ENCODE data around the gene UPF2.
"Not testable (repeated sequence)": the region's sequence is repeated elsewhere in the genome, so short reads cannot be mapped to it uniquely, and the experiment has no call there.

The UPF2 gene

DNA sequence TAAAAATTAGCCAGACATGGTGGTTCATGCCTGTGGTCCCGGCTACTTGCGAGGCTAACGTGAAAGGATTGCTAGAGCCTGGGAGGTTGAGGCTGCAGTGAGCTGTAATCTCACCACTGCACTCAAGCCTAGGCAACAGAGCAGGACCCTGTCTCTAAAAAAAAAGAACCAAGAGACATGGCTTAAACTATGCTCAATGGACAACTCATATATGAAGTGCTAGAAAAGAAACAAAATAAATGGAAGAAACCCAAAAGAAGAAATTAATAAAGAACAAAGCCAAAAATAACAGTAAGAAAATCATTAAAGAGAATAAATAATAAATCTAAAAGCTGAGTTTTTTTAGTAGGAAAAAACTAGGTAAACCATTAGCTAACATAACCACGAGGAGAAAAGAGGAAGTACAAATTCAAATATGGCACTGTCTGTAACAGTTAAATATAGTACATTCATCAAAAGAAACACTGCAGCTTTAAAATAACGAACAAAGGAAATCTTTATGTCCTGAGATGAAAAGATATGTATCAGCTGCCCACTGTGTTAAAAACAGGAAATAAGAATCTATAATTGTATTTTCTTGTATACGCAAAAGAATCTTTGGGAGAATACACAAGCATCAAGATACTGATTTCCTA lies 48.7 kb downstream of the UPF2 start:
- no peak for TF ChIP-seq POLR2AphosphoS5 (IDR thresholded peaks at IDR 0.05; ENCODE audit: low read depth, low read length)
- no peak for TF ChIP-seq POLR2A (IDR thresholded peaks at IDR 0.05; ENCODE audit: low read depth, low read length)
- TF ChIP-seq TAF1 (IDR thresholded peaks at IDR 0.05; ENCODE audit: borderline replicate concordance, low read depth, low read length): no peak
- FAIRE-seq: peak; percentile 24
- no peak for DNase-seq (ENCODE audit: insufficient read length)

DNA sequence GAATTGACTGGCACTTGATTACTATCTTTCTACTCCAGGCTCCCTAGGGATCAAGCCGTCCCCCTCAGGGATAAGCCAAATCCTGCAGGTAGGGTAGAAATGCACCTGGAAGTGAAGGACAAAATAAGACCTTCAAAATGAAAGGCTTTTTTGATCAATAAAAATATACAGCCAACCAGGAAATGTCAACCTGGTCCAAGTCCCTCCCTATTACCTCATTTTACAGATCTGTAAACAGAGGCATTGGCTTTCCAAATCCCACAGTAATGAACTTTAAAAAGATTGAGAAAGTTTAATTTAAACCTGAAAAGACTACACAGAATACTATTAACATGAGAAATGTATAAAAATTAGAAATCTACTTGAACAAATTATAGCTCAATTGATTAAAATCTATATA lies 53.7 kb downstream of the UPF2 start:
- DNase-seq (ENCODE audit: insufficient read length) (no peak), FAIRE-seq (no peak)
- TF ChIP-seq TAF1 (IDR thresholded peaks at IDR 0.05; ENCODE audit: borderline replicate concordance, low read depth, low read length): no peak
- no peak for TF ChIP-seq POLR2A (IDR thresholded peaks at IDR 0.05; ENCODE audit: low read depth, low read length)
- no peak for TF ChIP-seq POLR2AphosphoS5 (IDR thresholded peaks at IDR 0.05; ENCODE audit: low read depth, low read length)

DNA sequence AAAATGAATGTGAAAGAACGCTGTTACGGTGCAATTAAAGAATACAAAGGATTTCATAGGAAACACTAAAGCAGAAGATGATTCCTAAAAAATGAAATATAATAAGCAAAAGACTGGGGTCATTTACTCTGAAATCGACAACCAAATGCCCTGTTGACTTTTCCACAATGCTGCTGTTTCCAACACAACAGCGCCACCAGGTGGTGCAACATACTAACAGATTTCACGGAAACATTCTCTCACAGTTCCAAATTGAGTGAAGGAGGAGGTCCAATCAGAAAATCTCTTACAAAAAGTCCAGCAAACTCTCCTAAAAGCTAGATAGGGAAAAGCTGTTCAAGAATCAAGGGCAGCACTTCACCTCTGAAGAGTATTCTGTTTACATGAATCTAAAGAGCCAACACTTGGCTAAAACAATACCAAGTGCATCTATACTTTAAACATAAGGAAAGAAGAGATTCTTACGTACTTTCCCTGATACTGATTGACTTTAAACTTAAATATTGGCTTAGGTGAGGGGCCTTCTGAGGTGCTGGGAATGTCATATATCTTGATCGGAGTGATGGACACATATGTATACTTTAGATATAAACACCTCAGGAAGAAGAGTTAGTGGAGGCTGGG lies 55.9 kb downstream of the UPF2 start:
- FAIRE-seq: peak; percentile 84
- no peak for TF ChIP-seq TAF1 (IDR thresholded peaks at IDR 0.05; ENCODE audit: borderline replicate concordance, low read depth, low read length)
- no peak for TF ChIP-seq POLR2A (IDR thresholded peaks at IDR 0.05; ENCODE audit: low read depth, low read length)
- TF ChIP-seq POLR2AphosphoS5 (IDR thresholded peaks at IDR 0.05; ENCODE audit: low read depth, low read length): no peak

DNA sequence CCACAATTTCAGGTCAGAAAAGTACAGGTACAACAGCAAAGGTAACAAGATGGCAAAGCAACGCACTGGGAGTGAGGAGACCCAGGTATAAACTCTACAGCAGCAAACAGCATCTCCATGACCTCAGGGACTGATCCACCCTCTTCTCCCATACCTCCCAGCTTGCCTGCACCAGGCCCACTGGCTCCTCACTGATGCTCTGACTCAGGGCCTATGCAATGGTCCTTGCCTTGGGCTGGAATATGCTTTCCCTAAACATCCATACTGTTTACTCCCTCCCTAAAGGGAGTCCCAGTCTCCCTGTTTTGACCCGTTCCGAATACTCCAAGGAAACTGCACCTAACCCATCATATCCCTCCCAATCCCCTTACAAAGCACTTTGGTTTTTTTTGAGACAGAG lies 60.4 kb downstream of the UPF2 start:
- no peak for FAIRE-seq
- no peak for DNase-seq (ENCODE audit: insufficient read length)
- TF ChIP-seq POLR2AphosphoS5 (IDR thresholded peaks at IDR 0.05; ENCODE audit: low read depth, low read length) (no peak), POLR2A (IDR thresholded peaks at IDR 0.05; ENCODE audit: low read depth, low read length) (no peak), TAF1 (IDR thresholded peaks at IDR 0.05; ENCODE audit: borderline replicate concordance, low read depth, low read length) (no peak)

More for the DNA sequence above, 55.9 kb downstream of the UPF2 start:
- DNase-seq (ENCODE audit: insufficient read length): no peak

DNA sequence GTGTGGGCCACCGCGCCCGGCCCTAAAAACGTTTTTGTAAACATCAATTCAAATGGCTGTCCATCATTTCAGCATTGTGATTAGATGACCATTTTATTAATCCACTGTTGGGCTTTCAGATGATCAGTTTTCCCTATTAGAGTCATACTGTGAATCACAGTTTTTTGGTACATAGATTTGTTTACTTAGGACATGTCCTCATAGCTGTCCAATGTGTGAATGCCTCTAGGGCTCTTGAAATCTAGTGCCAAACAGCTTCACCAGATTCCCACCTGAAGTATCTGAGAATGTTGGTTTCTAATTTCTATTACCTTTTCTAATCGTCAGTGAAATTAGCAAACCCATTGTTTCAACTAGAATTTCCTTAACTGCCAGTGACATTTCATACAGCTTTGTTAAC lies 66.8 kb downstream of the UPF2 start:
- FAIRE-seq (no peak), DNase-seq (ENCODE audit: insufficient read length) (no peak)
- TF ChIP-seq POLR2A (IDR thresholded peaks at IDR 0.05; ENCODE audit: low read depth, low read length) (no peak), POLR2AphosphoS5 (IDR thresholded peaks at IDR 0.05; ENCODE audit: low read depth, low read length) (no peak), TAF1 (IDR thresholded peaks at IDR 0.05; ENCODE audit: borderline replicate concordance, low read depth, low read length) (no peak)

DNA sequence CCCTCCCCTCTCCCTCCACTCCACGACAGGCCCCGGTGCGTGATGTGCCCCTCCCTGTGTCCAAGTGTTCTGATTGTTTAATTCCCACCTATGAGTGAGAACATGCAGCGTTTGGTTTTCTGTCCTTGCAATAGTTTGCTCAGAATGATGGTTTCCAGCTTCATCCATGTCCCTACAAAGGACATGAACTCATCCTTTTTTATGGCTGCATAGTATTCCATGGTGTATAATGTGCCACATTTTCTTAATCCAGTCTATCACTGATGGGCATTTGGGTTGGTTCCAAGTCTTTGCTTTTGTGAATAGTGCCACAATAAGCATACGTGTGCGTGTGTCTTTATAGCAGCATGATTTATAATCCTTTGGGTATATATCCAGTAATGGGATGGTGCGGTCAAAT lies 70.1 kb downstream of the UPF2 start:
- FAIRE-seq; DNase-seq (ENCODE audit: insufficient read length): not testable (repeated sequence)

DNA sequence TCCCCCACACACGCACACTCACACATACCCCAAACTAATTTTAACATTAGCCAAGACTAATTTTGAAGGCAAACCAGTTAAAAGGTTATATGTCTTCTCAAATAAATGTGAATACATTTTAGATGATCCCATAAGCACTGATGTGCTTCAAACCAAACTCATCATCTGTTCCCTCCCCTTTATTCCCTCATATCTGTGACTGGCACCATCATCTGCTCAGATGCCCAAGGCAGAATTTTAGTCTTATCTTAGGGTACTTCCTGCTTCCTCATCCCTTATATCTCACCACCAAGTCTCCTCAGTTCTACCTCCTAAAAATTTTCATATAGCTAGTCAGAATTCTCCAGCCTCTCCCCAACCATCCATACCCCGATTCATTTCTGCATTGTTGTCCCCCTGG lies 80.4 kb downstream of the UPF2 start:
- FAIRE-seq: no peak

DNA sequence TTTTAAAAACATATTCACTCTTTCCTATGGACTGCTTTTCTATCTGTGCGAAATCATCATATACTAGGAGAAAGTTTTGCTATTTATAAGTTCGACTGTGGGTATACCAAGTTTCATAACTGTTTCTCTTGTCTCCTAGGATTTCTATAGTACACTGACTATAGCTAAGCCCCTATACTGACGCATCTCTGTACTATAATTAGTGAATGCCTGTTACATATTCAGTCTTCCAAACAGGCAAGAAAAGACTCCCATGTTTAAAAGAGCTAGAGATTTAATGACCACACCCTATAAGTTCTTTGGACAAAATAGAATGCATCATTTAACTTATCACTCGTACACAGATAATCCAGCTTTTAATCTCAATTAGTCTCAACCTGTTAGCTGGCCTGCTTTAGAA lies 80.8 kb downstream of the UPF2 start:
- no peak for TF ChIP-seq TAF1 (IDR thresholded peaks at IDR 0.05; ENCODE audit: borderline replicate concordance, low read depth, low read length)
- FAIRE-seq (no peak), DNase-seq (ENCODE audit: insufficient read length) (no peak)

More for the DNA sequence above, 80.4 kb downstream of the UPF2 start:
- TF ChIP-seq POLR2AphosphoS5 (IDR thresholded peaks at IDR 0.05; ENCODE audit: low read depth, low read length) (no peak), POLR2A (IDR thresholded peaks at IDR 0.05; ENCODE audit: low read depth, low read length) (no peak), TAF1 (IDR thresholded peaks at IDR 0.05; ENCODE audit: borderline replicate concordance, low read depth, low read length) (no peak)
- DNase-seq (ENCODE audit: insufficient read length): no peak

DNA sequence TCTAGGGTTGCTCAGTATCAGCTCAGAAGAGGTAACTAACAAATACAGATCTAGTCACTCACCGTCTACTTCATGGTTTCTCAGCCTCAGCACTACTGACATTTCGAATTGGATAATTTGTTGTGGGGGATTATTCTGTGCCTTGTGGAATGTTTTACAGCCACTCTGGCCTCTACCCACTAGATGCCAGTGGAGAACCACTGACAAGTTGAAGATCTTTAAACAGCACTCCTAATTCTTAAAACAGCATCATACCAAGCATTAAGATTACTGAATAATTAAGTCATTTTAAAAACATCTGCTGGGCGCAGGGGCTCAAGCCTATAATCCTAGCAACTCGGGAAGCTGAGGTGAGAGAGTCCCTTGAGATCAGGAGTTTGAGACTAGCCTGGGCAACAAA lies 82.6 kb downstream of the UPF2 start:
- DNase-seq (ENCODE audit: insufficient read length) (no peak), FAIRE-seq (no peak)
- no peak for TF ChIP-seq TAF1 (IDR thresholded peaks at IDR 0.05; ENCODE audit: borderline replicate concordance, low read depth, low read length)
- no peak for TF ChIP-seq POLR2A (IDR thresholded peaks at IDR 0.05; ENCODE audit: low read depth, low read length)
- no peak for TF ChIP-seq POLR2AphosphoS5 (IDR thresholded peaks at IDR 0.05; ENCODE audit: low read depth, low read length)

DNA sequence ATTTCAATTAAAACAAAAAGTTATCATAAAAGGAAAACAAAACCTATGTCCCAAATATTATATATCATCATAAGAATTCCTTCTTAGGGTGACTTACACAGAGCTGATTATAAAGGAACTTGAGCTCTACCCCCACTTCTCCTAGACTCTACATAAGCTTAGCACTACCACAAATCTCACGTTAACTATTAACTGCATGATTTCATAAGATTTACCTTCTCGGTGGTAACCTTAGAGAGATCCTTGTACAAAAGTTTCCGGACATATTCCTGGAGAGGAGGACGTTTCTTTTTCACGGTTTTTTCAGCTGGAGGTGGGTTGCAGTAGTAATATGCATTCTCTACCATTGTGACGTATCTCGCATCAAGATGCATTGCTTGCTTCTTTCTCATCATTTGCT lies 83.7 kb downstream of the UPF2 start:
- FAIRE-seq (no peak), DNase-seq (ENCODE audit: insufficient read length) (no peak)
- no peak for TF ChIP-seq POLR2AphosphoS5 (IDR thresholded peaks at IDR 0.05; ENCODE audit: low read depth, low read length)

DNA sequence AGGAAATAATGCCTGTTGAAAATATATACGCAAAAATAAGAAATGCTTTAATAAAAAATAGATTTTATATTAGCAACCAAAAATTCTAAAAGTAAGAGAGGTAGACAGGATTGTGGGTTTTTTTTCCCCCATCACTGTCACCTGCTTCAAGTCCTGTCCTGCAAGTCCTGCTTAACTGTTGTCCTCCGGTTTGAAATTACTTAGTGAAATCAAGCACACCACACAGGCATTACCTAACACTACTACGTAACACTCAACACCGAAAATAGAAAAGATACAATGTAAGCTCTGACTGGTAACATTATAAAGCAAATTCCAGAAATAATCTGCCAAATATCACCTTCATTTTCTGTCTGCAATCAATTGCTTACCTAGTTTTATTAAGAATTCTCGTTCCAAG lies 90.9 kb downstream of the UPF2 start:
- DNase-seq (ENCODE audit: insufficient read length) (no peak), FAIRE-seq (no peak)
- TF ChIP-seq POLR2AphosphoS5 (IDR thresholded peaks at IDR 0.05; ENCODE audit: low read depth, low read length) (no peak), TAF1 (IDR thresholded peaks at IDR 0.05; ENCODE audit: borderline replicate concordance, low read depth, low read length) (no peak), POLR2A (IDR thresholded peaks at IDR 0.05; ENCODE audit: low read depth, low read length) (no peak)

DNA sequence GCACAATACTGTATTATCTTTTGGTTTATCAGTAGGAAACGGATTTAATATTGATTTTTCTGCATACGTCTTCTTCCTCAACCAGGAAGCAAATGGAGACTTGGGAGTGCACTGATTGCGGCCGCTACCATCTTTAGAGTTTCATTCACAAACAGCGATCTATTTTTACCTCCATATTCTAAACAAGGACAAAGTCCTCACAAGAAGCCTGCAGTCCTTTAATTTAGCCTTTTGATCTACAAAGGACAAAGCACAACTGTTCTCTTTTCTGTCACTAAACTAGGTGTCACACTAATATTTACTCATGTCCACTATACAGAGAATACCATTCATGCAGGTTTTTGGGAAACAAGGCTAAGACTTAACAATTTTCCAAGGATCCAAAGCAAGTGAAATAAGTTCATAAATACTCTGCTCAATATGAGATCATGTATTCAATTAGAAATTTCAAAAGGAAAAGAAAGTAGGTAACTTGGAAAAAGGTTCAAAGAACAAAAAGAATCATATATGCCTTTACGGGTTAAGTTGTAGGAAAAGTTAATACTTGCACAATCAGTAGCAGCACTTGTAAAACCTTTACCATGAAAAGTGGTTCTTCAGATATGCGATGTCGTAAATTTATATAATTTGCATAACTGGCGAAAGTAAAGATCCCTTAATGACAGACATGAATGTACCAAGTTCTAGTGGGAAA lies 92.1 kb downstream of the UPF2 start:
- TF ChIP-seq POLR2A (IDR thresholded peaks at IDR 0.05; ENCODE audit: low read depth, low read length) (no peak), TAF1 (IDR thresholded peaks at IDR 0.05; ENCODE audit: borderline replicate concordance, low read depth, low read length) (no peak), POLR2AphosphoS5 (IDR thresholded peaks at IDR 0.05; ENCODE audit: low read depth, low read length) (no peak)
- DNase-seq (ENCODE audit: insufficient read length) (no peak), FAIRE-seq (no peak)

Data from GM12892 (cell line).